GM19043 (cell line): ENCODE results near the gene FCRLB.
"Not testable (repeated sequence)": the region's sequence is repeated elsewhere in the genome, so short reads cannot be mapped to it uniquely, and the experiment has no call there.

Source experiments
- ATAC-seq: cut with Tn5 transposase; IDR thresholded peaks from one replicate; pipeline ENCODE4 v1.9.1; 2021; ENCODE audit warnings: low read depth; ENCODE audit not compliant: unreplicated experiment

FCRLB gene

GRCh38 chr1:161737625-161738024 lies 16.3 kb downstream of the FCRLB start:
- no peak for ATAC-seq

GRCh38 chr1:161738627-161739287 lies 17.4 kb downstream of the FCRLB start:
- peak; percentile 73 for ATAC-seq

GRCh38 chr1:161739865-161740566 lies 18.7 kb downstream of the FCRLB start:
- ATAC-seq = peak; percentile 32

- no peak for ATAC-seq
These were observed 19.6 kb downstream of the FCRLB start for GRCh38 chr1:161740921-161741320.

- no peak for ATAC-seq
These were observed 21.9 kb downstream of the FCRLB start for GRCh38 chr1:161743231-161743630.

GRCh38 chr1:161747801-161748200 lies 26.5 kb downstream of the FCRLB start:
- ATAC-seq = no peak

- ATAC-seq = peak; percentile 97
These were observed 28.4 kb downstream of the FCRLB start, which contains the start of gene DUSP12 for GRCh38 chr1:161749509-161750407. Gene DUSP12, plus strand, starts transcription at chr1:161749786. Its CDS starts 16 bp downstream, at chr1:161749802.

GRCh38 chr1:161763522-161764098 lies 42.3 kb downstream of the FCRLB start:
- ATAC-seq = no peak

GRCh38 chr1:161766102-161766981 lies 45.0 kb downstream of the FCRLB start, which contains the start of gene ATF6:
Gene ATF6, plus strand, starts transcription at chr1:161766320. Its CDS starts 41 bp downstream, at chr1:161766361.
- peak; percentile 52 for ATAC-seq

GRCh38 chr1:161768461-161768860 lies 47.1 kb downstream of the FCRLB start:
- ATAC-seq = no peak

GRCh38 chr1:161768986-161769672 lies 47.8 kb downstream of the FCRLB start:
- ATAC-seq = no peak

- ATAC-seq = not testable (repeated sequence)
These were observed 48.3 kb downstream of the FCRLB start for GRCh38 chr1:161769673-161770045.

GRCh38 chr1:161770250-161770649 lies 48.9 kb downstream of the FCRLB start:
- ATAC-seq = no peak

GRCh38 chr1:161771161-161771560 lies 49.8 kb downstream of the FCRLB start:
- no peak for ATAC-seq

- no peak for ATAC-seq
These were observed 50.6 kb downstream of the FCRLB start for GRCh38 chr1:161771973-161772372.

- ATAC-seq = no peak
These were observed 51.1 kb downstream of the FCRLB start for GRCh38 chr1:161772397-161772796.

- no peak for ATAC-seq
These were observed 52.4 kb downstream of the FCRLB start for GRCh38 chr1:161773791-161774190.

GRCh38 chr1:161777261-161777660 lies 55.9 kb downstream of the FCRLB start:
- no peak for ATAC-seq
